ENCODE results near the gene SERPINA5. TPM values are rescaled to one million over a fixed set of nuclear protein-coding genes. Genes with fewer than 3 reads are reported as not detected.

SERPINA5 gene
- total RNA-seq, 1 donor from 2014 or later: 4.3 TPM

GRCh38 chr14:94548131-94548998 is 32.9 kb upstream of the SERPINA5 start:
- no peaks in the 10 kb centered on the region for H3K9me3 ChIP-seq
- H3K4me1 ChIP-seq: no peaks in the 10 kb centered on the region
- DNase-seq (ENCODE audit: low spot score in 2 of 2): peak in 1 of 2 donors; percentile 30
- no peak for TF ChIP-seq CTCF (IDR thresholded peaks at IDR 0.05)
- H3K27me3 ChIP-seq: no peaks in the 10 kb centered on the region
- H3K36me3 ChIP-seq: no peaks in the 10 kb centered on the region
- H3K27ac ChIP-seq: no peak overlapping the region
- H3K4me3 ChIP-seq: no peak overlapping the region
- intact Hi-C loops (cut with DNase I): no loop called here

- no peaks in the 10 kb centered on the region for H3K9me3 ChIP-seq
- no peaks in the 10 kb centered on the region for H3K4me1 ChIP-seq
- H3K36me3 ChIP-seq: no peaks in the 10 kb centered on the region
- no peak for DNase-seq (ENCODE audit: low spot score in 2 of 2)
- TF ChIP-seq CTCF (IDR thresholded peaks at IDR 0.05): peak; percentile 55 to 91 (median 78)
- no peaks in the 10 kb centered on the region for H3K27me3 ChIP-seq
- intact Hi-C loops (cut with DNase I): no loop called here
- H3K4me3 ChIP-seq: no peak overlapping the region
- no peak overlapping the region for H3K27ac ChIP-seq
Measured at GRCh38 chr14:94548999-94549985, 31.9 kb upstream of the SERPINA5 start.

- no peak for TF ChIP-seq CTCF (IDR thresholded peaks at IDR 0.05)
- peak in 1 of 2 donors; percentile 16 for DNase-seq (ENCODE audit: low spot score in 2 of 2)
- Histone ChIP-seq H3K27me3 (no peaks in the 10 kb centered on the region), H3K4me1 (no peaks in the 10 kb centered on the region), H3K9me3 (no peaks in the 10 kb centered on the region), H3K27ac (no peak overlapping the region), H3K36me3 (no peaks in the 10 kb centered on the region), H3K4me3 (no peak overlapping the region)
- intact Hi-C loops (cut with DNase I): no loop called here
Measured at GRCh38 chr14:94550041-94550440, 31.2 kb upstream of the SERPINA5 start.

- DNase-seq (ENCODE audit: low spot score in 2 of 2): no peak
- Histone ChIP-seq H3K4me3 (no peak overlapping the region), H3K27ac (no peak overlapping the region), H3K27me3 (no peaks in the 10 kb centered on the region), H3K9me3 (no peaks in the 10 kb centered on the region), H3K36me3 (no peaks in the 10 kb centered on the region), H3K4me1 (no peaks in the 10 kb centered on the region)
- no peak for TF ChIP-seq CTCF (IDR thresholded peaks at IDR 0.05)
- intact Hi-C loops (cut with DNase I): no loop called here
Measured at GRCh38 chr14:94555991-94556390, 25.2 kb upstream of the SERPINA5 start.

- TF ChIP-seq CTCF (IDR thresholded peaks at IDR 0.05): no peak
- Histone ChIP-seq H3K36me3 (no peaks in the 10 kb centered on the region), H3K9me3 (no peaks in the 10 kb centered on the region), H3K27ac (no peak overlapping the region), H3K4me3 (no peak overlapping the region), H3K27me3 (no peaks in the 10 kb centered on the region), H3K4me1 (no peaks in the 10 kb centered on the region)
- intact Hi-C loops (cut with DNase I): no loop called here
- no peak for DNase-seq (ENCODE audit: low spot score in 2 of 2)
Measured at GRCh38 chr14:94557327-94557726, 23.9 kb upstream of the SERPINA5 start.

Data from ascending aorta (tissue), 2 donors.